K562 (cell line): Measurements from ENCODE around the gene CCDC71L. TPM values are rescaled to one million over a fixed set of nuclear protein-coding genes. Genes with fewer than 3 reads are reported as not detected.
A peak's percentile ranks its signal among the peaks of the same experiment; 100 is the strongest.

Source experiments
- ADNP ChIP-seq: fragments of 200-800 bp; sonication (Bioruptor generic); IDR thresholded peaks from 2 replicates; pipeline ENCODE4 v1.6.1; 2016; ENCODE audit warnings: missing genetic modification characterization, missing compliant biosample characterization
- ATF2 ChIP-seq: sonication (generic); formaldehyde crosslinking; IDR thresholded peaks from 2 replicates; pipeline ENCODE4 v1.8.1; 2022; ENCODE audit warnings: missing genetic modification reagents
- BRCA1 ChIP-seq, 2 experiments: fragments of 450-650 bp in 1 of 2; sonication (generic) in 1 of 2; formaldehyde crosslinking in 1 of 2; IDR thresholded peaks; 2 replicates each; pipeline versions ENCODE4 v1.5.0 to v1.6.1; 2017 to 2020; ENCODE audit warnings: mild to moderate bottlenecking in 1 of 2, missing genetic modification reagents in 1 of 2
- FOXA3 ChIP-seq, 2 experiments: fragments of 450-650 bp in 1 of 2; sonication (generic) in 1 of 2; formaldehyde crosslinking; IDR thresholded peaks in 1 of 2; conservative IDR thresholded peaks in 1 of 2; 2 replicates each; pipeline versions ENCODE4 v1.4.0 to v1.8.0; 2020 to 2022; ENCODE audit warnings: mild to moderate bottlenecking in 2 of 2, missing genetic modification reagents in 1 of 2
- GATAD2A ChIP-seq: fragments of 450-650 bp; IDR thresholded peaks from 2 replicates; pipeline ENCODE4 v1.6.1; 2017
- GMEB1 ChIP-seq: fragments of 250-450 bp; sonication (Bioruptor Pico); IDR thresholded peaks from 2 replicates; pipeline ENCODE4 v1.4.0; 2020; ENCODE audit warnings: mild to moderate bottlenecking
- HMBOX1 ChIP-seq: sonication (generic); IDR thresholded peaks from 2 replicates; pipeline ENCODE4 v1.6.1; 2016
- KAT2B ChIP-seq: IDR thresholded peaks from one replicate; pipeline ENCODE4 v1.6.1; 2012; ENCODE audit warnings: low read depth, mild to moderate bottlenecking, control low read depth, inconsistent platforms, low read length, moderate library complexity
- MCM5 ChIP-seq: fragments of 450-650 bp; IDR thresholded peaks from 2 replicates; pipeline ENCODE4 v1.6.1; 2016; ENCODE audit warnings: low read depth
- PCBP1 ChIP-seq: fragments of 200-400 bp; formaldehyde crosslinking; IDR thresholded peaks from 2 replicates; pipeline ENCODE4 v1.6.1; 2018; ENCODE audit warnings: mild to moderate bottlenecking, low read depth, low read length; ENCODE audit not compliant: poor library complexity, severe bottlenecking
- RNF2 ChIP-seq: sonication (generic); IDR thresholded peaks from 2 replicates; pipeline ENCODE4 v1.6.1; 2016
- SP1 ChIP-seq: sonication (generic); formaldehyde crosslinking; IDR thresholded peaks from 2 replicates; pipeline ENCODE4 v1.8.1; 2022; ENCODE audit warnings: mild to moderate bottlenecking, missing genetic modification reagents
- ZBTB26 ChIP-seq: fragments of 450-650 bp; formaldehyde crosslinking; IDR thresholded peaks from 2 replicates; pipeline ENCODE4 v1.4.0; 2022; ENCODE audit warnings: missing genetic modification characterization
- ZFP1 ChIP-seq: fragments of 450-650 bp; formaldehyde crosslinking; IDR thresholded peaks from 2 replicates; pipeline ENCODE4 v1.4.0; 2020; ENCODE audit warnings: mild to moderate bottlenecking, mixed read lengths
- ZNF23 ChIP-seq: fragments of 250-450 bp; sonication (Bioruptor Pico); IDR thresholded peaks from 2 replicates; pipeline ENCODE4 v1.4.0; 2020; ENCODE audit warnings: mild to moderate bottlenecking
- ZNF263 ChIP-seq: sonication (generic); formaldehyde crosslinking; IDR thresholded peaks from 2 replicates; pipeline ENCODE4 v1.8.0; 2022; ENCODE audit warnings: mild to moderate bottlenecking, missing genetic modification reagents, borderline replicate concordance
- ZNF592 ChIP-seq: fragments of 450-650 bp; IDR thresholded peaks from 2 replicates; pipeline ENCODE4 v1.6.1; 2017; ENCODE audit warnings: antibody characterized with exemption, mild to moderate bottlenecking
- polyA plus RNA-seq, 8 experiments: library from polyadenylated mRNA; depleted of rRNA in 4 of 8; stranded (reverse) in 5 of 8; unstranded in 3 of 8; fragments of >200 nt; fragmentation: Nextera tagmentation in 2 of 8; fragmentation: Illumina TruSeq in 1 of 8; extraction: Ambion mirVana in 2 of 8; extraction: Trizol in 1 of 8; gene quantifications; 2 replicates each; pipeline versions ENCODE4 v1.2.1 to v1.2.3, GENCODE V29; 2011 to 2014; ENCODE audit warnings: inconsistent platforms in 1 of 8, missing spikeins in 1 of 8
- total RNA-seq, 7 experiments: library from RNA; depleted of rRNA in 6 of 7; stranded (reverse); fragments of >200 nt in 6 of 7; fragmentation: Illumina TruSeq in 2 of 7; extraction: Trizol in 2 of 7; gene quantifications; 2 replicates each; pipeline versions ENCODE4 v1.2.1 to v1.2.3, GENCODE V29; 2011 to 2021; ENCODE audit warnings: low replicate concordance in 1 of 7

Gene CCDC71L
- total and polyA plus RNA-seq, 9 of the 15 experiments (the other 6 are each of a cell fraction or from before 2014, with no cell fraction given): 5.7 to 108 (median 25.4) TPM

GRCh38 chr7:106615808-106616707 is 44.9 kb downstream of the CCDC71L start (continued):
- TF ChIP-seq GMEB1 (CRISPR knock-in tag) (no peak), PCBP1 (no peak), ZNF23 (CRISPR knock-in tag) (no peak), HMBOX1 (peak; percentile 98), ADNP (tag) (0 out of 2 replicates have a peak, but pooled peaks have one; percentile 39), SP1 (CRISPR knock-in tag) (no peak), MCM5 (no peak), GATAD2A (peak; percentile 56; the same call in 1 of the 2 replicates), ZBTB26 (peak; percentile 89; the same call in 1 of the 2 replicates), ZNF592 (peak; percentile 76), ZFP1 (CRISPR knock-in tag) (no peak), KAT2B (no peak), BRCA1 (IDR thresholded peaks at IDR 0.05) (no peak), BRCA1 (CRISPR knock-in tag; IDR thresholded peaks at IDR 0.05) (no peak), RNF2 (peak; percentile 83; the same call in 1 of the 2 replicates), FOXA3 (CRISPR knock-in tag; conservative IDR thresholded peaks at IDR 0.05 in 1 of 2, IDR thresholded peaks at IDR 0.05 in 1 of 2) (peak in 1 of 2 experiments; percentile 83; a peak in 2 of 4 replicates), ATF2 (CRISPR knock-in tag) (no peak), ZNF263 (CRISPR knock-in tag) (no peak)
